Motor neuron (in vitro differentiated cells): ENCODE measurements around the gene PYM1. TPM values are rescaled to one million over a fixed set of nuclear protein-coding genes. Genes with fewer than 3 reads are reported as not detected.

Experiments used
- total RNA-seq, 8 experiments: library from RNA; unstranded; fragments of 300-600 nt; gene quantifications; 2 replicates each; pipeline versions ENCODE4 v1.2.3 to v1.2.4, GENCODE V29; 2022

The PYM1 gene
- total RNA-seq, 8 experiments from 2014 or later, result 20.1 to 44.4 (median 31.7) TPM

Other genes with a start within 250 kb of the PYM1 start
- 10 to 100 TPM in 5 of 8 experiments, 1 to 10 TPM in 2, under 1 TPM in 1; 0.92 to 26.2 (median 12.3) TPM for gene ITGA7, start 220.0 kb downstream of the PYM1 start, total RNA-seq
- gene BLOC1S1, start 211.8 kb downstream of the PYM1 start, total RNA-seq, result 100 to 1,000 TPM in 5 of 8 experiments, 10 to 100 TPM in 3; 65.7 to 166 (median 109) TPM
- 10 to 100 TPM in 1 of 8 experiments, 1 to 10 TPM in 7; 1.4 to 23.6 (median 3.6) TPM for gene RDH5, start 207.5 kb downstream of the PYM1 start, total RNA-seq
- 1,000 to 10,000 TPM in 1 of 8 experiments, 100 to 1,000 TPM in 7; 313 to 1,570 (median 525) TPM for gene CD63, start 198.9 kb downstream of the PYM1 start, total RNA-seq
- gene GDF11, start 184.8 kb downstream of the PYM1 start, total RNA-seq, result 10 to 100 TPM in 4 of 8 experiments, 1 to 10 TPM in 4; 3.6 to 35.9 (median 9.1) TPM
- gene SARNP, start 110.2 kb downstream of the PYM1 start, total RNA-seq, result 100 to 1,000 TPM in 5 of 8 experiments, 10 to 100 TPM in 3; 81.9 to 148 (median 114) TPM
- gene ORMDL2, start 109.9 kb downstream of the PYM1 start, total RNA-seq, result 10 to 100 TPM; 13.1 to 42.0 (median 25.4) TPM
- gene DNAJC14, start 98.3 kb downstream of the PYM1 start, total RNA-seq, result 10 to 100 TPM; 22.0 to 41.1 (median 29.8) TPM
- 1 to 10 TPM in 5 of 8 experiments, under 1 TPM in 3; 0.16 to 3.8 (median 1.3) TPM for gene MMP19, start 85.0 kb downstream of the PYM1 start, total RNA-seq
- gene DGKA, start 3.3 kb upstream of the PYM1 start, total RNA-seq, result 10 to 100 TPM in 4 of 8 experiments, 1 to 10 TPM in 4; 3.4 to 63.0 (median 9.2) TPM
- 10 to 100 TPM in 1 of 8 experiments, 1 to 10 TPM in 6, under 1 TPM in 1; 0.86 to 14.4 (median 1.7) TPM for gene PMEL, start 38.1 kb upstream of the PYM1 start, total RNA-seq
- 10 to 100 TPM in 4 of 8 experiments, 1 to 10 TPM in 4; 6.0 to 43.0 (median 15.8) TPM for gene CDK2, start 38.9 kb upstream of the PYM1 start, total RNA-seq
- 10 to 100 TPM; 56.3 to 95.6 (median 76.0) TPM for gene RAB5B, start 46.2 kb upstream of the PYM1 start, total RNA-seq
- 10 to 100 TPM; 10.4 to 23.0 (median 17.0) TPM for gene SUOX, start 69.4 kb upstream of the PYM1 start, total RNA-seq
- 1 to 10 TPM; 1.4 to 8.6 (median 6.4) TPM for gene IKZF4, start 93.1 kb upstream of the PYM1 start, total RNA-seq
- 1,000 to 10,000 TPM in 1 of 8 experiments, 100 to 1,000 TPM in 7; 282 to 1,536 (median 616) TPM for gene RPS26, start 114.0 kb upstream of the PYM1 start, total RNA-seq
- 1 to 10 TPM in 7 of 8 experiments, under 1 TPM in 1; 0.63 to 7.2 (median 2.1) TPM for gene ERBB3, start 152.3 kb upstream of the PYM1 start, total RNA-seq
- gene PA2G4, start 176.7 kb upstream of the PYM1 start, total RNA-seq, result 100 to 1,000 TPM in 4 of 8 experiments, 10 to 100 TPM in 4; 60.8 to 254 (median 99.3) TPM
- gene RPL41, start 188.7 kb upstream of the PYM1 start, total RNA-seq, result 1,000 to 10,000 TPM; 2,948 to 7,132 (median 5,415) TPM
- 10 to 100 TPM in 3 of 8 experiments, 1 to 10 TPM in 5; 5.8 to 11.7 (median 8.0) TPM for gene ZC3H10, start 190.4 kb upstream of the PYM1 start, total RNA-seq
- gene ESYT1, start 200.4 kb upstream of the PYM1 start, total RNA-seq, result 10 to 100 TPM; 13.4 to 54.6 (median 44.2) TPM
- 100 to 1,000 TPM in 5 of 8 experiments, 10 to 100 TPM in 3; 61.3 to 217 (median 142) TPM for gene MYL6B, start 224.7 kb upstream of the PYM1 start, total RNA-seq
- gene MYL6, start 230.5 kb upstream of the PYM1 start, total RNA-seq, result 1,000 to 10,000 TPM; 1,063 to 2,469 (median 1,244) TPM